Activated CD8-positive, alpha-beta memory T cell treated with anti-CD3 and anti-CD28 coated beads, Interleukin-2, amount 10 ng/mL, durations not matched to agents 7 days and 5 days (primary cell): ENCODE measurements around the gene NKD1. TPM values are rescaled to one million over a fixed set of nuclear protein-coding genes. Genes with fewer than 3 reads are reported as not detected.
"Not testable (repeated sequence)": the region's sequence is repeated elsewhere in the genome, so short reads cannot be mapped to it uniquely, and the experiment has no call there.

ENCODE experiments used
- ATAC-seq: fragments of 150-1000 bp; cut with Tn5 transposase; one replicate; pipeline ENCODE4 v1.10.0; 2021; ENCODE audit warnings: moderate library complexity
- CTCF ChIA-PET: fragments of 350-600 bp; sonication (Branson Sonifier 250); formaldehyde crosslinking; loops from one replicate; lab custom pipeline; 2021; ENCODE audit warnings: antibody characterized with exemption; lab: Charles Lee
- DNase-seq: peaks from one replicate; pipeline ENCODE4 v3.0.0-alpha.2; 2020
- H3K27ac Mint-ChIP-seq: one replicate; pipeline ENCODE4 v1.8.0; 2021; ENCODE audit warnings: mild to moderate bottlenecking, mixed read lengths
- H3K27me3 Mint-ChIP-seq: one replicate; pipeline ENCODE4 v1.8.0; 2021; ENCODE audit warnings: mixed read lengths
- H3K36me3 Mint-ChIP-seq: one replicate; pipeline ENCODE4 v1.8.0; 2021; ENCODE audit warnings: mild to moderate bottlenecking, mixed read lengths
- H3K4me1 Mint-ChIP-seq: one replicate; pipeline ENCODE4 v1.8.0; 2021; ENCODE audit warnings: mixed read lengths
- H3K4me3 Mint-ChIP-seq: one replicate; pipeline ENCODE4 v1.8.0; 2021; ENCODE audit warnings: mild to moderate bottlenecking, moderate library complexity, mixed read lengths
- H3K9me3 Mint-ChIP-seq: one replicate; pipeline ENCODE4 v1.8.0; 2022; ENCODE audit warnings: low read depth, mixed read lengths
- total RNA-seq, 2 experiments: library from RNA; stranded (reverse); gene quantifications; one replicate each; pipeline ENCODE4 v1.2.3, GENCODE V29; 2021

Gene NKD1
- total RNA-seq, 2 experiments from 2014 or later: 0.33 to 2.1 TPM

GRCh38 chr16:50535506-50536257 lies 12.5 kb upstream of the NKD1 start:
- CTCF ChIA-PET: no interaction called here

GRCh38 chr16:50536258-50536645 lies 11.9 kb upstream of the NKD1 start:
- H3K36me3 Mint-ChIP-seq, DNase-seq, H3K4me3 Mint-ChIP-seq, H3K9me3 Mint-ChIP-seq, ATAC-seq, H3K27ac Mint-ChIP-seq, H3K4me1 Mint-ChIP-seq, H3K27me3 Mint-ChIP-seq: not testable (repeated sequence)
- CTCF ChIA-PET: interaction anchor here (0.6 to 0.8 kb wide), 2 partner anchors 8 to 11 kb away, joined by 3 read pairs; no protein-coding TSS in a partner anchor

More at GRCh38 chr16:50535506-50536257, 12.5 kb upstream of the NKD1 start:
- H3K36me3 Mint-ChIP-seq: no peaks in the 10 kb centered on the region
- H3K4me1 Mint-ChIP-seq: no peaks in the 10 kb centered on the region
- H3K27ac Mint-ChIP-seq: no peak overlapping the region
- ATAC-seq (no peak), DNase-seq (no peak)
- H3K9me3 Mint-ChIP-seq: no peaks in the 10 kb centered on the region
- H3K27me3 Mint-ChIP-seq: peaks cover 5% of the 10 kb centered on the region
- no peak overlapping the region for H3K4me3 Mint-ChIP-seq

GRCh38 chr16:50537533-50538290 lies 10.5 kb upstream of the NKD1 start:
- H3K9me3 Mint-ChIP-seq: no peaks in the 10 kb centered on the region
- H3K4me1 Mint-ChIP-seq: no peaks in the 10 kb centered on the region
- no peak overlapping the region for H3K27ac Mint-ChIP-seq
- H3K36me3 Mint-ChIP-seq: no peaks in the 10 kb centered on the region
- DNase-seq: no peak
- no peak overlapping the region for H3K4me3 Mint-ChIP-seq
- no peak for ATAC-seq
- peaks cover 12% of the 10 kb centered on the region for H3K27me3 Mint-ChIP-seq
- CTCF ChIA-PET: no interaction called here

GRCh38 chr16:50538411-50539052 lies 9.7 kb upstream of the NKD1 start:
- Mint-ChIP-seq H3K27me3 (peaks cover 15% of the 10 kb centered on the region), H3K27ac (no peak overlapping the region), H3K36me3 (no peaks in the 10 kb centered on the region), H3K4me3 (no peak overlapping the region), H3K9me3 (no peaks in the 10 kb centered on the region), H3K4me1 (no peaks in the 10 kb centered on the region)
- no peak for DNase-seq
- ATAC-seq: no peak
- CTCF ChIA-PET: no interaction called here

GRCh38 chr16:50539053-50539695 lies 9.0 kb upstream of the NKD1 start:
- Mint-ChIP-seq H3K4me1 (no peaks in the 10 kb centered on the region), H3K27ac (no peak overlapping the region), H3K27me3 (peaks cover 16% of the 10 kb centered on the region), H3K36me3 (peaks cover under 1% of the 10 kb centered on the region), H3K9me3 (no peaks in the 10 kb centered on the region), H3K4me3 (no peak overlapping the region)
- DNase-seq: no peak
- CTCF ChIA-PET: no interaction called here
- ATAC-seq: no peak

GRCh38 chr16:50539822-50540710 lies 8.1 kb upstream of the NKD1 start:
- CTCF ChIA-PET: no interaction called here
- Mint-ChIP-seq H3K36me3 (peaks cover 3% of the 10 kb centered on the region), H3K9me3 (no peaks in the 10 kb centered on the region), H3K4me3 (no peak overlapping the region), H3K4me1 (no peaks in the 10 kb centered on the region), H3K27me3 (peaks cover 25% of the 10 kb centered on the region), H3K27ac (no peak overlapping the region)
- DNase-seq (no peak), ATAC-seq (no peak)

- Mint-ChIP-seq H3K36me3 (peaks cover 3% of the 10 kb centered on the region), H3K4me1 (no peaks in the 10 kb centered on the region), H3K27ac (no peak overlapping the region), H3K27me3 (peaks cover 31% of the 10 kb centered on the region), H3K4me3 (no peak overlapping the region), H3K9me3 (no peaks in the 10 kb centered on the region)
- ATAC-seq (no peak), DNase-seq (no peak)
- CTCF ChIA-PET: no interaction called here
Observed at GRCh38 chr16:50540711-50541007, 7.5 kb upstream of the NKD1 start.

GRCh38 chr16:50542703-50543102 lies 5.5 kb upstream of the NKD1 start:
- Mint-ChIP-seq H3K27ac (no peak overlapping the region), H3K4me1 (peaks cover 4% of the 10 kb centered on the region), H3K4me3 (no peak overlapping the region), H3K9me3 (no peaks in the 10 kb centered on the region), H3K36me3 (peaks cover 3% of the 10 kb centered on the region), H3K27me3 (peaks cover 39% of the 10 kb centered on the region)
- DNase-seq: no peak
- CTCF ChIA-PET: interaction anchor here (1.3 kb wide), 1 partner anchor 8 kb away, joined by 4 read pairs; no protein-coding TSS in a partner anchor
- ATAC-seq: no peak

GRCh38 chr16:50546125-50546524 lies 2.1 kb upstream of the NKD1 start:
- Mint-ChIP-seq H3K9me3 (no peaks in the 10 kb centered on the region), H3K4me3 (no peak overlapping the region), H3K27ac (no peak overlapping the region), H3K4me1 (peaks cover 4% of the 10 kb centered on the region), H3K27me3 (peaks cover 55% of the 10 kb centered on the region), H3K36me3 (peaks cover 3% of the 10 kb centered on the region)
- no peak for ATAC-seq
- CTCF ChIA-PET: no interaction called here
- DNase-seq: no peak

- Mint-ChIP-seq H3K27ac (peak overlapping the region; percentile 67), H3K4me3 (peak overlapping the region; percentile 76), H3K36me3 (peaks cover 3% of the 10 kb centered on the region), H3K4me1 (peaks cover 4% of the 10 kb centered on the region), H3K9me3 (no peaks in the 10 kb centered on the region), H3K27me3 (peaks cover 50% of the 10 kb centered on the region)
- DNase-seq (peak; percentile 79), ATAC-seq (peak; percentile 67)
- CTCF ChIA-PET: interaction anchor here (1.1 to 2.1 kb wide), 4 partner anchors 118 to 259 kb away, joined by 4 to 11 read pairs (median 4); no protein-coding TSS in a partner anchor
Observed at GRCh38 chr16:50547340-50548124, 664 bp upstream of the NKD1 start.

GRCh38 chr16:50548909-50549560 lies 839 bp downstream of the NKD1 start:
- H3K36me3 Mint-ChIP-seq: peaks cover 3% of the 10 kb centered on the region
- CTCF ChIA-PET: interaction anchor here (1.4 to 1.5 kb wide), 2 partner anchors 116 to 257 kb away, joined by 4 to 5 read pairs; no protein-coding TSS in a partner anchor
- no peaks in the 10 kb centered on the region for H3K9me3 Mint-ChIP-seq

More at GRCh38 chr16:50548909-50549560, 839 bp downstream of the NKD1 start:
- ATAC-seq: no peak
- Mint-ChIP-seq H3K27ac (no peak overlapping the region), H3K4me1 (peaks cover 4% of the 10 kb centered on the region), H3K4me3 (peak overlapping the region; percentile 40), H3K27me3 (peaks cover 47% of the 10 kb centered on the region)
- no peak for DNase-seq
